PC-3 (cell line): ENCODE measurements around the gene MED13.

Source experiments
- EZH2 ChIP-seq: fragments of 300-600 bp; sonication (generic); IDR thresholded peaks from one replicate; pipeline ENCODE4 v1.6.1; 2017; ENCODE audit warnings: antibody characterized with exemption, mild to moderate bottlenecking, low read length; ENCODE audit not compliant: unreplicated experiment
- EZH2phosphoT487 ChIP-seq: fragments of 300-600 bp; sonication (generic); IDR thresholded peaks from 2 replicates; pipeline ENCODE4 v1.6.1; 2018; ENCODE audit warnings: mild to moderate bottlenecking, antibody characterized with exemption, low read length, borderline replicate concordance
- TF ChIP-seq, protein P1 (sequence below): fragments of 300-600 bp; sonication (generic); conservative IDR thresholded peaks from 2 replicates; pipeline ENCODE4 v1.5.1; 2017; ENCODE audit warnings: antibody characterized with exemption, low read depth, mild to moderate bottlenecking, low read length

DNA sequence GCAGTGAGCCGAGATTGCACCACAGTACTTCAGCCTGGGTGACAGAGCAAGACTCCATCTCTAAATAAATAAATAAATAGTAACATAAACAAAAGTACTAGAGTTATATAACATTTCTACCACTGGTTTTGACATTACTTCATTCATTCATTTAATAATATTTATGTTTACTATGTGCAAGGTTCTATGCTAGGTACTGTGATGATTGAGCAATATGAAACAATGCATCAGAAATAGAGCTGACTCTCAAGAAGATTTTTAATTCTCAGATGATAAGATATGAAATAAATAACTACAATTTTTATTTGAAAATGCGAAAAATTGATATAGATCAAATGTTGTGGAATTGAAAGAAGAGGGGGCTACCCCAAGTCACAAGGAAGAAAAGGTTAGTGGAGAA is 8.9 kb upstream of the MED13 start:
- TF ChIP-seq, protein P1, sequence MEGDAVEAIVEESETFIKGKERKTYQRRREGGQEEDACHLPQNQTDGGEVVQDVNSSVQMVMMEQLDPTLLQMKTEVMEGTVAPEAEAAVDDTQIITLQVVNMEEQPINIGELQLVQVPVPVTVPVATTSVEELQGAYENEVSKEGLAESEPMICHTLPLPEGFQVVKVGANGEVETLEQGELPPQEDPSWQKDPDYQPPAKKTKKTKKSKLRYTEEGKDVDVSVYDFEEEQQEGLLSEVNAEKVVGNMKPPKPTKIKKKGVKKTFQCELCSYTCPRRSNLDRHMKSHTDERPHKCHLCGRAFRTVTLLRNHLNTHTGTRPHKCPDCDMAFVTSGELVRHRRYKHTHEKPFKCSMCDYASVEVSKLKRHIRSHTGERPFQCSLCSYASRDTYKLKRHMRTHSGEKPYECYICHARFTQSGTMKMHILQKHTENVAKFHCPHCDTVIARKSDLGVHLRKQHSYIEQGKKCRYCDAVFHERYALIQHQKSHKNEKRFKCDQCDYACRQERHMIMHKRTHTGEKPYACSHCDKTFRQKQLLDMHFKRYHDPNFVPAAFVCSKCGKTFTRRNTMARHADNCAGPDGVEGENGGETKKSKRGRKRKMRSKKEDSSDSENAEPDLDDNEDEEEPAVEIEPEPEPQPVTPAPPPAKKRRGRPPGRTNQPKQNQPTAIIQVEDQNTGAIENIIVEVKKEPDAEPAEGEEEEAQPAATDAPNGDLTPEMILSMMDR = no peak
- TF ChIP-seq EZH2 (no peak), EZH2phosphoT487 (no peak)
